ENCODE data around the gene SPATA31E1.

DNA sequence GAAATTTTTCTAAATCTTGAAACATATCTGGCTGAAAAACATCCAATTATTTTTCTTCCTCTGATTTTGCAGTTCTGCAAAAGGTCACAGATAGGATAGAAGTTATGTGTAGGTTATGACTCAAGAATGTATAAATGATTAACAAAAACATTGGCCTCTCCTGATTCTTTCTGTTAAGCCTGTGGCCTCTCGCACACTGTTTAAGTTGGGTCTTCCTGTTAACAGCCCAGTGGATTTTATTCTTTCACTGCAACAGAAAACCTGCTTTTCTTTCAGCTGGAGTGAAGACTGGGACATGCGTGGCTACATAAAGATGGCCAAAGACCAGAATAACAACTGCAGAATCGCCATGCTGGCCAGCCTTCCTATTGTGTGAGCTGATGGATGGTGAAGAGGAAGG, 17.1 kb upstream of the SPATA31E1 start:
- no peak for TF ChIP-seq POLR2A (IDR thresholded peaks at IDR 0.05)
- TF ChIP-seq, protein P1, sequence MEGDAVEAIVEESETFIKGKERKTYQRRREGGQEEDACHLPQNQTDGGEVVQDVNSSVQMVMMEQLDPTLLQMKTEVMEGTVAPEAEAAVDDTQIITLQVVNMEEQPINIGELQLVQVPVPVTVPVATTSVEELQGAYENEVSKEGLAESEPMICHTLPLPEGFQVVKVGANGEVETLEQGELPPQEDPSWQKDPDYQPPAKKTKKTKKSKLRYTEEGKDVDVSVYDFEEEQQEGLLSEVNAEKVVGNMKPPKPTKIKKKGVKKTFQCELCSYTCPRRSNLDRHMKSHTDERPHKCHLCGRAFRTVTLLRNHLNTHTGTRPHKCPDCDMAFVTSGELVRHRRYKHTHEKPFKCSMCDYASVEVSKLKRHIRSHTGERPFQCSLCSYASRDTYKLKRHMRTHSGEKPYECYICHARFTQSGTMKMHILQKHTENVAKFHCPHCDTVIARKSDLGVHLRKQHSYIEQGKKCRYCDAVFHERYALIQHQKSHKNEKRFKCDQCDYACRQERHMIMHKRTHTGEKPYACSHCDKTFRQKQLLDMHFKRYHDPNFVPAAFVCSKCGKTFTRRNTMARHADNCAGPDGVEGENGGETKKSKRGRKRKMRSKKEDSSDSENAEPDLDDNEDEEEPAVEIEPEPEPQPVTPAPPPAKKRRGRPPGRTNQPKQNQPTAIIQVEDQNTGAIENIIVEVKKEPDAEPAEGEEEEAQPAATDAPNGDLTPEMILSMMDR (IDR thresholded peaks at IDR 0.05) = no peak

Measured in testis (tissue), 2 donors.